Activated CD4-positive, alpha-beta memory T cell treated with anti-CD3 and anti-CD28 coated beads, Interleukin-2, amount 10 ng/mL, durations not matched to agents 7 days and 5 days (primary cell): Measurements from ENCODE around the gene GATC. TPM values are rescaled to one million over a fixed set of nuclear protein-coding genes. Genes with fewer than 3 reads are reported as not detected.

ENCODE experiments used
- CTCF ChIA-PET: fragments of 350-600 bp; sonication (Branson Sonifier 250); formaldehyde crosslinking; loops from one replicate; lab custom pipeline; 2021; ENCODE audit warnings: antibody characterized with exemption, inconsistent platforms; lab: Charles Lee
- POLR2A ChIA-PET: fragments of 350-600 bp; sonication (Branson Sonifier 250); formaldehyde crosslinking; loops from one replicate; lab custom pipeline; 2021; ENCODE audit warnings: antibody characterized with exemption; lab: Charles Lee
- DNase-seq: peaks from one replicate; pipeline ENCODE4 v3.0.0-alpha.2; 2020
- H3K27ac Mint-ChIP-seq: one replicate; pipeline ENCODE4 v1.8.0; 2021; ENCODE audit warnings: mild to moderate bottlenecking, mixed read lengths
- H3K27me3 Mint-ChIP-seq: one replicate; pipeline ENCODE4 v1.8.0; 2021; ENCODE audit warnings: mixed read lengths
- H3K36me3 Mint-ChIP-seq: one replicate; pipeline ENCODE4 v1.8.0; 2021; ENCODE audit warnings: low read depth, mixed read lengths
- H3K4me1 Mint-ChIP-seq: one replicate; pipeline ENCODE4 v1.8.0; 2021; ENCODE audit warnings: mixed read lengths
- H3K4me3 Mint-ChIP-seq: one replicate; pipeline ENCODE4 v1.8.0; 2021; ENCODE audit warnings: mild to moderate bottlenecking, mixed read lengths
- H3K9me3 Mint-ChIP-seq: one replicate; pipeline ENCODE4 v1.8.0; 2021; ENCODE audit warnings: mixed read lengths
- total RNA-seq, 2 experiments: library from RNA; stranded (reverse); gene quantifications; one replicate each; pipeline ENCODE4 v1.2.3, GENCODE V29; 2021

The GATC gene
- total RNA-seq, 2 experiments from 2014 or later = 28.6 to 29.5 TPM

GRCh38 chr12:120495731-120496412 is 49.6 kb downstream of the GATC start, which contains the start of gene DYNLL1:
DYNLL1 (plus strand) TSS chr12:120496113; CDS start chr12:120496422, 309 bp downstream.
- POLR2A ChIA-PET = interaction anchor here (0.7 to 3.7 kb wide), 18 partner anchors 9 to 597 kb away, joined by 3 to 27 read pairs (median 6); partner anchors contain the start of genes COQ5, RNU4-1, SIRT4 and SRSF9
- Mint-ChIP-seq H3K4me1 (peaks cover 38% of the 10 kb centered on the region), H3K36me3 (peaks cover 36% of the 10 kb centered on the region), H3K27ac (peak within 1 kb of the TSS; percentile 69), H3K4me3 (peak within 1 kb of the TSS; percentile 88), H3K27me3 (no peaks in the 10 kb centered on the region), H3K9me3 (no peaks in the 10 kb centered on the region)
- CTCF ChIA-PET = interaction anchor here (0.6 to 1.9 kb wide), 9 partner anchors 8 to 139 kb away, joined by 3 to 8 read pairs (median 4); partner anchors contain the start of genes POP5 and SRSF9
- DNase-seq = peak; percentile 97

DNA sequence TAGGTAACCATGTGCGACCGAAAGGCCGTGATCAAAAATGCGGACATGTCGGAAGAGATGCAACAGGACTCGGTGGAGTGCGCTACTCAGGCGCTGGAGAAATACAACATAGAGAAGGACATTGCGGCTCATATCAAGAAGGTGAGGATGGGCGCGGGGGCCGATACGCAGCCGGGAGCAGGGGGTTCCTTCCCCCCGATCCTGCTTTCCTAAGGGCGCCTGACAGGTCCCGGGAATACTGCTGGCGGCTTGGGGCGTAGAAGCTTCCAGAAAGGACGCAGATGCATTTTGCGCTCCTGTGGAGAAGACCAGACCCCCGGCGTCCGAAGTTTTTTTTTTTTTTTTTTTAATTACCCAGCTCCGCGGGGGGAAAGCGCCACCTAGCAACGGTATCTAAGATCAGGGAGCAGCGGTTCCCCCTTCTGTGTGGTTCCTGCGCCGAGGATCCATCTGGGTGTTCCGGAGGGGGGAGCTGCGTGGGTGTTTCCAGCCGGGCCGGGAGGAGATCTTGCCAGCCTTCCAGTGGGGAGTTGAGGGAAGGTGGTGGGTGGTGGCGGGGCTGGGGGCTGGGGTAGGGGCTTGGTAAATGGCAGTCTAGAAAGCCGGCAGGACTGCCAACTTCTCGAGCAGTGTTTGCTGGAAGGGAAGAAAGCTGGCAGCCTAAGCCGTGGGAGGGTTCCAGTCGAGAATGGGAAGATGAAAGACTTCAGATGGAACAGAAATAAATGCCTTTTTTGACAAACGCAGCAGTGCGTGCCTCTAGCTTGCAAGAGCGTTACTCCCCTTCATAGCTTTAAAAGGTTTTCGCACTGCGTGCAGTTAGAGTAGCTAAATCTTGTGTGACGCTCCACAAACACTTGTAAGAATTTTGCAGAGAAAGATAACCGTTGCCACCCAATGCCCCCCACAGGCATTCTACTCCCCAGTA is 50.4 kb downstream of the GATC start:
- no peaks in the 10 kb centered on the region for H3K9me3 Mint-ChIP-seq
- H3K27me3 Mint-ChIP-seq = no peaks in the 10 kb centered on the region
- DNase-seq = peak; percentile 42
- ChIA-PET POLR2A (interaction anchor here (0.6 to 3.7 kb wide), 22 partner anchors 8 to 903 kb away, joined by 3 to 27 read pairs (median 5); partner anchors contain the start of genes COQ5, RNF34, RNU4-1 and SIRT4), CTCF (interaction anchor here (0.6 to 1.9 kb wide), 14 partner anchors 7 to 170 kb away, joined by 3 to 8 read pairs (median 4); partner anchors contain the start of genes COQ5, POP5 and SRSF9)
- peaks cover 37% of the 10 kb centered on the region for H3K36me3 Mint-ChIP-seq
- peak overlapping the region; percentile 69 for H3K27ac Mint-ChIP-seq
- peak overlapping the region; percentile 88 for H3K4me3 Mint-ChIP-seq
- peaks cover 38% of the 10 kb centered on the region for H3K4me1 Mint-ChIP-seq

- H3K36me3 Mint-ChIP-seq = peaks cover 37% of the 10 kb centered on the region
- no peaks in the 10 kb centered on the region for H3K27me3 Mint-ChIP-seq
- H3K4me1 Mint-ChIP-seq = peaks cover 38% of the 10 kb centered on the region
- no peaks in the 10 kb centered on the region for H3K9me3 Mint-ChIP-seq
- ChIA-PET CTCF (interaction anchor here (0.6 to 1.9 kb wide), 9 partner anchors 11 to 171 kb away, joined by 3 to 8 read pairs (median 4); partner anchors contain the start of genes POP5 and SRSF9), POLR2A (interaction anchor here (0.9 to 3.7 kb wide), 15 partner anchors 16 to 902 kb away, joined by 3 to 27 read pairs (median 6); partner anchors contain the start of genes COQ5, RNF34, RNU4-1 and SRSF9)
- DNase-seq = no peak
- peak overlapping the region; percentile 37 for H3K27ac Mint-ChIP-seq
- peak overlapping the region; percentile 88 for H3K4me3 Mint-ChIP-seq
These were observed 51.4 kb downstream of the GATC start for GRCh38 chr12:120497524-120498150.

DNA sequence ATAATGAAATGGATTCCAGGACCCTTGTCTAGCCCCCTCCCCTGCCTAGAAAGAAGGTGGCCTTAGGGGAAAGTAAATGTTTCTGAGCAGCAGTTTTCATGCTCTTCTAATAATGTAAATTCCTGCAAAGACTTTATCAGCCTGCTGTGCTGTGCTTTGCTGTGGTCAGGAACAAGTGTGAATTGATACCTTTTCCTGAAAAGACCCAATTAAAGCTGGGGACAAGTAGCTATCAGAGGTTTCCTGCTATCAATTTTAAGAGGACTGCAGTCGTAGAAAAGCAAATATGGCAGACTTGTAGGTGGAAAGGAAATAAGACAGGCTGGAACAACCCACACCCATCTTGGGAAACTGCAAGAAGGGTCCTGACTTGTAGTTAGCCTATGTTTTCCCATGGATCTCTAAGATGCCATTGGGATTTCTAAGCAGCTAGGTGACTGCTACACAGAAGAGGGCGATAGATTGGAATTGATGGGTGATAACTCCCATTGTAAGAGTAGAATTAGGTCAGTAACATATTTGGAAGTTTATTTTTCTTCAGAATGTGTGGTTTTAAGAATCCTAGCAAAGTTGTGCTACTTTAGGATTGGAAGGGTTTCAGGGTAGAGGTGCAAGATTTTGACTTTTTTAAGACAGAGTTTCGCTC is 52.7 kb downstream of the GATC start:
- H3K27ac Mint-ChIP-seq = no peak overlapping the region
- H3K4me3 Mint-ChIP-seq = no peak overlapping the region
- H3K27me3 Mint-ChIP-seq = no peaks in the 10 kb centered on the region
- DNase-seq = no peak
- no peaks in the 10 kb centered on the region for H3K9me3 Mint-ChIP-seq
- CTCF ChIA-PET = interaction anchor here (0.5 to 0.9 kb wide), 3 partner anchors 31 to 193 kb away, joined by 3 read pairs; no protein-coding TSS in a partner anchor
- POLR2A ChIA-PET = interaction anchor here (1.7 kb wide), 1 partner anchor 29 kb away, joined by 4 read pairs; the partner anchor contains the start of gene SRSF9
- peaks cover 38% of the 10 kb centered on the region for H3K4me1 Mint-ChIP-seq
- H3K36me3 Mint-ChIP-seq = peaks cover 48% of the 10 kb centered on the region

- POLR2A ChIA-PET = interaction anchor here (1.0 to 1.6 kb wide), 3 partner anchors 12 to 34 kb away, joined by 3 to 6 read pairs (median 3); a partner anchor contains a TSS
- Mint-ChIP-seq H3K36me3 (peaks cover 49% of the 10 kb centered on the region), H3K4me1 (peaks cover 31% of the 10 kb centered on the region), H3K27me3 (no peaks in the 10 kb centered on the region), H3K9me3 (no peaks in the 10 kb centered on the region), H3K27ac (peak overlapping the region; percentile 34), H3K4me3 (no peak overlapping the region)
- no peak for DNase-seq
- CTCF ChIA-PET = interaction anchor here (0.9 to 1.6 kb wide), 3 partner anchors 28 to 34 kb away, joined by 3 read pairs; partner anchors contain the start of gene COQ5
These were observed 54.3 kb downstream of the GATC start for GRCh38 chr12:120500581-120500980.

GRCh38 chr12:120504587-120504986 is 58.3 kb downstream of the GATC start:
- Mint-ChIP-seq H3K27me3 (no peaks in the 10 kb centered on the region), H3K27ac (no peak overlapping the region), H3K36me3 (peaks cover 29% of the 10 kb centered on the region), H3K4me1 (peaks cover 6% of the 10 kb centered on the region), H3K4me3 (no peak overlapping the region), H3K9me3 (no peaks in the 10 kb centered on the region)
- no peak for DNase-seq
- ChIA-PET POLR2A (interaction anchor here (1.0 to 2.3 kb wide), 6 partner anchors 8 to 503 kb away, joined by 3 to 12 read pairs (median 4); partner anchors contain the start of genes COQ5 and DYNLL1), CTCF (no interaction called here)

DNA sequence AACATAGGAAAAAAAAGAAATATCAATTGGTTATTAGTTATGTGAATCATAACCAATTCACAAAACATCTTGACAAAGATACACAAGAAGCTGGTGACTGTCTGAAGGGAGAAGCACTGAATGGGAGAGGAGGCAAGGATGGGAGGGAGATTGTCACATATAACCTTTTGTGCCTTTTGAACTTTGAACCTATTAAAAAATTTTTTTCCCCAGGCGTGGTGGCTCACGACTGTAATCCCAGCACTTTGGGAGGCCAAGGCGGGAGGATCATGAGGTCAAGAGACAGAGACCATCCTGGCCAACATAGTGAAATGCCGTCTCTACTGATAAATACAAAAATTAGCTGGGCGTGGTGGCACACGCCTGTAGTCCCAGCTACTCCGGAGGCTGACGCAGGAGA is 62.3 kb downstream of the GATC start:
- no peaks in the 10 kb centered on the region for H3K9me3 Mint-ChIP-seq
- H3K36me3 Mint-ChIP-seq = peaks cover 22% of the 10 kb centered on the region
- DNase-seq = no peak
- ChIA-PET POLR2A (no interaction called here), CTCF (no interaction called here)
- H3K4me1 Mint-ChIP-seq = no peaks in the 10 kb centered on the region
- no peak overlapping the region for H3K27ac Mint-ChIP-seq
- no peaks in the 10 kb centered on the region for H3K27me3 Mint-ChIP-seq
- H3K4me3 Mint-ChIP-seq = no peak overlapping the region

Other genes with a start within 250 kb of the GATC start
- gene RPLP0, start 245.3 kb upstream of the GATC start, total RNA-seq = 1,000 to 10,000 TPM; 1,823 to 1,853 TPM
- gene PXN, start 180.7 kb upstream of the GATC start, total RNA-seq = 100 to 1,000 TPM; 271 to 274 TPM
- gene RNU4-2, start 154.5 kb upstream of the GATC start, total RNA-seq = 1,000 to 10,000 TPM; 3,547 to 4,143 TPM
- gene RNU4-1, start 153.2 kb upstream of the GATC start, total RNA-seq = 1,000 to 10,000 TPM; 1,910 to 2,156 TPM
- 1 to 10 TPM; 1.6 to 1.7 TPM for gene SIRT4, start 144.1 kb upstream of the GATC start, total RNA-seq
- gene PLA2G1B, start 118.7 kb upstream of the GATC start, total RNA-seq = not detected
- not detected for gene MSI1, start 77.3 kb upstream of the GATC start, total RNA-seq
- 100 to 1,000 TPM; 318 to 323 TPM for gene COX6A1, start 8.3 kb upstream of the GATC start, total RNA-seq
- 10 to 100 TPM; 20.6 to 21.6 TPM for gene TRIAP1, start 60 bp upstream of the GATC start, total RNA-seq
- 100 to 1,000 TPM; 175 to 180 TPM for gene SRSF9, start 23.3 kb downstream of the GATC start, total RNA-seq
- 100 to 1,000 TPM; 209 to 216 TPM for gene DYNLL1, start 49.7 kb downstream of the GATC start, total RNA-seq
- gene COQ5, start 82.7 kb downstream of the GATC start, total RNA-seq = 10 to 100 TPM; 30.3 to 30.8 TPM
- gene RNF10, start 87.9 kb downstream of the GATC start, total RNA-seq = 100 to 1,000 TPM; 225 to 229 TPM
- gene POP5, start 135.0 kb downstream of the GATC start, total RNA-seq = 10 to 100 TPM; 37.6 to 38.8 TPM
- under 1 TPM; 0.25 to 0.45 TPM for gene CABP1, start 194.2 kb downstream of the GATC start, total RNA-seq
- gene MLEC, start 240.7 kb downstream of the GATC start, total RNA-seq = 10 to 100 TPM; 81.1 to 97.8 TPM